Parietal lobe (tissue), 2 donors: ENCODE measurements around the gene TAS2R7. TPM values are rescaled to one million over a fixed set of nuclear protein-coding genes. Genes with fewer than 3 reads are reported as not detected.

Experiments used
- small RNA-seq: library from RNA; depleted of rRNA; stranded (forward); fragments of <200 nt; gene quantifications from one replicate; pipeline ENCODE3, GENCODE V24; 2014; ENCODE audit warnings: low replicate concordance
- total RNA-seq: library from RNA; depleted of rRNA; stranded (reverse); fragments of >200 nt; gene quantifications from one replicate; pipeline ENCODE4 v1.2.3, GENCODE V29; 2014

Gene TAS2R7
- 0.94 TPM for total RNA-seq

GRCh38 chr12:10802587-10802986, at the start of gene TAS2R7:
Gene TAS2R7 (minus strand): TSS chr12:10802627. CDS start chr12:10802570, 57 bp downstream.

GRCh38 chr12:10849425-10849878, 47.0 kb upstream of the TAS2R7 start, which contains the start of gene PRR4:
Gene PRR4 (minus strand): TSS chr12:10849475. CDS start chr12:10849437, 38 bp downstream.

GRCh38 chr12:10826258-10826657, 23.8 kb upstream of the TAS2R7 start, which contains the start of gene TAS2R10:
Gene TAS2R10 (minus strand): TSS chr12:10826358. CDS start chr12:10826269, 89 bp downstream.

GRCh38 chr12:10810068-10810467, 7.6 kb upstream of the TAS2R7 start, which contains the start of gene TAS2R9:
Gene TAS2R9 (minus strand): TSS chr12:10810168. CDS start chr12:10810075, 93 bp downstream.

GRCh38 chr12:10807186-10807585, 4.8 kb upstream of the TAS2R7 start, which contains the start of gene TAS2R8:
Gene TAS2R8 (minus strand): TSS chr12:10807286. CDS start chr12:10806980, 306 bp downstream.

Small RNAs within 50 kb of the gene (small RNA-seq; reads per million reads assigned to genes)
- not detected for gene PRR4

Other genes starting within 250 kb of the TAS2R7 start
- 31.0 TPM for gene MAGOHB, start 189.0 kb downstream of the TAS2R7 start, total RNA-seq
- gene STYK1, start 128.6 kb downstream of the TAS2R7 start, total RNA-seq = 4.7 TPM
- 7.5 TPM for gene YBX3, start 79.3 kb downstream of the TAS2R7 start, total RNA-seq
- 2.5 TPM for gene TAS2R8, start 4.7 kb upstream of the TAS2R7 start, total RNA-seq
- 2.8 TPM for gene TAS2R9, start 7.5 kb upstream of the TAS2R7 start, total RNA-seq
- 15.0 TPM for gene TAS2R10, start 23.7 kb upstream of the TAS2R7 start, total RNA-seq
- gene PRR4, start 46.8 kb upstream of the TAS2R7 start, total RNA-seq = 13.5 TPM
- gene PRH1, start 81.6 kb upstream of the TAS2R7 start, total RNA-seq = 159 TPM
- 25.0 TPM for gene TAS2R13, start 106.9 kb upstream of the TAS2R7 start, total RNA-seq
- gene PRH2, start 126.6 kb upstream of the TAS2R7 start, total RNA-seq = 2.8 TPM
- 30.4 TPM for gene TAS2R14, start 136.6 kb upstream of the TAS2R7 start, total RNA-seq
- 26.3 TPM for gene TAS2R50, start 184.3 kb upstream of the TAS2R7 start, total RNA-seq
- gene TAS2R20, start 195.7 kb upstream of the TAS2R7 start, total RNA-seq = 26.0 TPM
- gene TAS2R19, start 220.0 kb upstream of the TAS2R7 start, total RNA-seq = 41.9 TPM
- 46.6 TPM for gene TAS2R31, start 228.8 kb upstream of the TAS2R7 start, total RNA-seq